AG04449 (cell line): ENCODE data around the gene KLHL29.

Source experiments
- CTCF ChIA-PET: fragments of 350-600 bp; formaldehyde crosslinking; extraction: SDS; loops from one replicate; lab custom pipeline; 2021; ENCODE audit warnings: antibody characterized with exemption; lab: Yijun Ruan, JAX
- POLR2A ChIA-PET: fragments of 400-600, 350-600 bp; formaldehyde crosslinking; extraction: SDS; loops from one replicate; lab custom pipeline; 2020; ENCODE audit warnings: antibody characterized with exemption, inconsistent platforms; lab: Yijun Ruan, JAX
- DNase-seq: peaks from one replicate; pipeline ENCODE4 v3.0.0-alpha.2; 2010; ENCODE audit warnings: low read depth, low spot score
- H3K4me3 ChIP-seq: 2 replicates; pipeline ENCODE4 v1.5.1; 2011; ENCODE audit warnings: low read depth, mild to moderate bottlenecking, control low read depth, low read length
- TF ChIP-seq, protein P1 (sequence below): IDR thresholded peaks from one replicate; pipeline ENCODE4 v1.5.1; 2011; ENCODE audit warnings: mild to moderate bottlenecking, moderate library complexity, low read length, control low read depth, inconsistent platforms; ENCODE audit not compliant: insufficient read depth; ENCODE audit errors: missing control alignments

KLHL29 gene

GRCh38 chr2:23660237-23660636 lies 275.3 kb downstream of the KLHL29 start:
- ChIA-PET POLR2A (no interaction called here), CTCF (no interaction called here)
- H3K4me3 ChIP-seq = no peak overlapping the region
- TF ChIP-seq, protein P1, sequence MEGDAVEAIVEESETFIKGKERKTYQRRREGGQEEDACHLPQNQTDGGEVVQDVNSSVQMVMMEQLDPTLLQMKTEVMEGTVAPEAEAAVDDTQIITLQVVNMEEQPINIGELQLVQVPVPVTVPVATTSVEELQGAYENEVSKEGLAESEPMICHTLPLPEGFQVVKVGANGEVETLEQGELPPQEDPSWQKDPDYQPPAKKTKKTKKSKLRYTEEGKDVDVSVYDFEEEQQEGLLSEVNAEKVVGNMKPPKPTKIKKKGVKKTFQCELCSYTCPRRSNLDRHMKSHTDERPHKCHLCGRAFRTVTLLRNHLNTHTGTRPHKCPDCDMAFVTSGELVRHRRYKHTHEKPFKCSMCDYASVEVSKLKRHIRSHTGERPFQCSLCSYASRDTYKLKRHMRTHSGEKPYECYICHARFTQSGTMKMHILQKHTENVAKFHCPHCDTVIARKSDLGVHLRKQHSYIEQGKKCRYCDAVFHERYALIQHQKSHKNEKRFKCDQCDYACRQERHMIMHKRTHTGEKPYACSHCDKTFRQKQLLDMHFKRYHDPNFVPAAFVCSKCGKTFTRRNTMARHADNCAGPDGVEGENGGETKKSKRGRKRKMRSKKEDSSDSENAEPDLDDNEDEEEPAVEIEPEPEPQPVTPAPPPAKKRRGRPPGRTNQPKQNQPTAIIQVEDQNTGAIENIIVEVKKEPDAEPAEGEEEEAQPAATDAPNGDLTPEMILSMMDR = no peak
- DNase-seq = no peak

DNA sequence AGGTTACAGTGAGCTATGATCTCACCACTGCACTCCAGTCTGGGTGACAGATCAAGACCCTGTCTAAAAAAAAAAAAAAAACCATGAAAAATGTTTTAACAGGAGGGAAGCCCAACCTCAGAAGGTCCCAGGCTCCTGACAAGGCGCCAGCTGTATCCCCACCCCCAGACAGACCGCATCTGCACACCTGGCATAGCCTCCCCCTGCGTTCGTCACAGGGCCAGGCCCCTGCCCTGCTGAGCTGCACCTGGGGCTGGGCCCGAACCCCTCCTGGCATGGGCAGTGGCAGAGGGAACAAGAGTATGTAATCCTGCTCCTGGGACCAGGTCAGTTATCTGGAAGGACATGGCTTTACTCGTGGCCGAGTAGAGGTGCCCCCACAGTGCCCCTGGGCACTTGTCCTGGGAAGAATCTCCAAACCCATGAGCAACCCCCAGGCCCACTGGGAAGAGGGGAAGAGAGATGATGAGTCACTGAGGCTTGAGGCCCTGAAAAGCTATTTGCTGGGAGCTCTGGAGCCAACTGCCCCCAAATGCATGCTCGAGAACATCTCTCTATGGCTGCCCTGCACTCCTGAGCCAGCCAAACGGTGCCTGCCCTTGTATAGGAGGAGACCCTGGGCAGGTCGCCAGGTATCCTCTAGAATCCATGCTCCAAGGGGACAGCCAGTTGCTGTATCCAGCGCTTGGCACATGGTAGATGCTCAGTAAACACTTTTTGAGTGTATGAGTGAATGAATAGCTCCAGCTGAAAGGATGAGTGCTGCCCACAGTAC lies 276.5 kb downstream of the KLHL29 start:
- TF ChIP-seq, protein P1 = no peak

GRCh38 chr2:23662466-23662865 lies 277.5 kb downstream of the KLHL29 start:
- POLR2A ChIA-PET = no interaction called here
- TF ChIP-seq, protein P1 = no peak
- H3K4me3 ChIP-seq = no peak overlapping the region
- DNase-seq = no peak
- CTCF ChIA-PET = no interaction called here

More for the DNA sequence above, 276.5 kb downstream of the KLHL29 start:
- DNase-seq = no peak
- ChIA-PET POLR2A (no interaction called here), CTCF (no interaction called here)
- H3K4me3 ChIP-seq = no peak overlapping the region

- no peak for DNase-seq
- peak overlapping the region; percentile 37 for H3K4me3 ChIP-seq
- TF ChIP-seq, protein P1 = no peak
- ChIA-PET CTCF (interaction anchor here (3.2 kb wide), 1 partner anchor 8 kb away, joined by 12 read pairs; no protein-coding TSS in a partner anchor), POLR2A (no interaction called here)
Observed at GRCh38 chr2:23662941-23663920, 278.3 kb downstream of the KLHL29 start.

GRCh38 chr2:23664066-23664788 lies 279.2 kb downstream of the KLHL29 start:
- ChIA-PET POLR2A (no interaction called here), CTCF (interaction anchor here (3.2 kb wide), 1 partner anchor 9 kb away, joined by 12 read pairs; no protein-coding TSS in a partner anchor)
- TF ChIP-seq, protein P1 = no peak
- no peak overlapping the region for H3K4me3 ChIP-seq
- DNase-seq = no peak
